HEK293 (cell line): ENCODE data around the gene UNC45B.

Experiments used
- CTCF ChIA-PET: fragments of 350-600 bp; formaldehyde crosslinking; extraction: SDS; loops from one replicate; lab custom pipeline; 2021; ENCODE audit warnings: antibody characterized with exemption; lab: Yijun Ruan, JAX
- POLR2A ChIA-PET: fragments of 300-600 bp; formaldehyde crosslinking; extraction: SDS; loops from one replicate; lab custom pipeline; 2020; ENCODE audit warnings: antibody characterized with exemption, inconsistent platforms; lab: Yijun Ruan, JAX
- H3K27ac ChIP-seq: fragments of 200-500 bp; sonication (Bioruptor generic); 2 replicates; pipeline ENCODE4 v1.5.1; 2014; ENCODE audit warnings: low read depth, low read length, control low read depth, inconsistent platforms; ENCODE audit errors: extremely low read depth
- H3K36me3 ChIP-seq, 2 experiments: fragments of 200-500 bp in 1 of 2; sonication (Bioruptor generic) in 1 of 2; 1 replicate in 1 of 2; 2 replicates in 1 of 2; pipeline ENCODE4 v1.5.1; 2014 to 2017; ENCODE audit warnings: inconsistent platforms in 2 of 2, low read length in 2 of 2; ENCODE audit not compliant: control insufficient read depth in 2 of 2, insufficient read depth in 1 of 2
- H3K4me1 ChIP-seq: fragments of 200-500 bp; sonication (Bioruptor generic); 2 replicates; pipeline ENCODE4 v1.5.1; 2014; ENCODE audit warnings: mild to moderate bottlenecking, low read length, inconsistent platforms; ENCODE audit not compliant: control insufficient read depth, insufficient read depth
- H3K4me3 ChIP-seq: 2 replicates; pipeline ENCODE4 v1.5.1; 2011; ENCODE audit warnings: low read depth, mild to moderate bottlenecking, control low read depth, low read length, moderate library complexity
- H3K9me3 ChIP-seq: fragments of 200-500 bp; sonication (Bioruptor generic); 2 replicates; pipeline ENCODE4 v1.5.1; 2014; ENCODE audit warnings: low read depth, low read length, inconsistent platforms; ENCODE audit not compliant: control insufficient read depth, insufficient read depth
- BCL11B ChIP-seq: fragments of 450-650 bp; formaldehyde crosslinking; IDR thresholded peaks from 2 replicates; pipeline ENCODE4 v1.5.1; 2016; ENCODE audit warnings: low read depth, missing biosample characterization, missing genetic modification characterization
- CTCF ChIP-seq: fragments of 450-650 bp; formaldehyde crosslinking; IDR thresholded peaks from 2 replicates; pipeline ENCODE4 v1.5.1; 2016; ENCODE audit warnings: missing biosample characterization, missing genetic modification characterization
- YY2 ChIP-seq: fragments of 450-650 bp; formaldehyde crosslinking; IDR thresholded peaks from 2 replicates; pipeline ENCODE4 v1.5.1; 2016; ENCODE audit warnings: missing biosample characterization, missing genetic modification characterization
- ZBTB1 ChIP-seq: fragments of 450-650 bp; formaldehyde crosslinking; IDR thresholded peaks from 2 replicates; pipeline ENCODE4 v1.5.1; 2016; ENCODE audit warnings: missing biosample characterization, missing genetic modification characterization
- ZBTB20 ChIP-seq: fragments of 450-650 bp; formaldehyde crosslinking; IDR thresholded peaks from 2 replicates; pipeline ENCODE4 v1.5.1; 2016; ENCODE audit warnings: missing biosample characterization, missing genetic modification characterization
- ZBTB6 ChIP-seq: fragments of 450-650 bp; formaldehyde crosslinking; IDR thresholded peaks from 2 replicates; pipeline ENCODE4 v1.5.1; 2017; ENCODE audit warnings: missing biosample characterization, missing genetic modification characterization
- ZEB2 ChIP-seq: fragments of 450-650 bp; formaldehyde crosslinking; IDR thresholded peaks from 2 replicates; pipeline ENCODE4 v1.5.1; 2016; ENCODE audit warnings: missing biosample characterization, missing genetic modification characterization
- ZFHX2 ChIP-seq: fragments of 450-650 bp; formaldehyde crosslinking; conservative IDR thresholded peaks from 2 replicates; pipeline ENCODE4 v1.5.1; 2016; ENCODE audit warnings: missing biosample characterization, missing genetic modification characterization
- ZFP3 ChIP-seq: fragments of 450-650 bp; formaldehyde crosslinking; IDR thresholded peaks from 2 replicates; pipeline ENCODE4 v1.5.1; 2016; ENCODE audit warnings: low read depth, missing biosample characterization, missing genetic modification characterization
- ZNF10 ChIP-seq: fragments of 450-650 bp; formaldehyde crosslinking; IDR thresholded peaks from 2 replicates; pipeline ENCODE4 v1.5.1; 2017; ENCODE audit warnings: missing biosample characterization, missing genetic modification characterization
- ZNF214 ChIP-seq: fragments of 450-650 bp; formaldehyde crosslinking; IDR thresholded peaks from 2 replicates; pipeline ENCODE4 v1.5.1; 2017; ENCODE audit warnings: missing biosample characterization, mild to moderate bottlenecking, missing genetic modification characterization, borderline replicate concordance
- ZNF248 ChIP-seq: fragments of 450-650 bp; formaldehyde crosslinking; IDR thresholded peaks from 2 replicates; pipeline ENCODE4 v1.5.1; 2017; ENCODE audit warnings: missing biosample characterization, missing genetic modification characterization
- ZNF266 ChIP-seq: fragments of 450-650 bp; formaldehyde crosslinking; IDR thresholded peaks from 2 replicates; pipeline ENCODE4 v1.5.1; 2016; ENCODE audit warnings: missing biosample characterization, missing genetic modification characterization, low read depth
- ZNF311 ChIP-seq: fragments of 450-650 bp; formaldehyde crosslinking; IDR thresholded peaks from 2 replicates; pipeline ENCODE4 v1.5.1; 2017; ENCODE audit warnings: missing biosample characterization, missing genetic modification characterization, borderline replicate concordance
- ZNF426 ChIP-seq: fragments of 450-650 bp; formaldehyde crosslinking; IDR thresholded peaks from 2 replicates; pipeline ENCODE4 v1.5.1; 2017; ENCODE audit warnings: missing biosample characterization, missing genetic modification characterization, mild to moderate bottlenecking, inconsistent platforms, moderate library complexity
- ZNF433 ChIP-seq: fragments of 450-650 bp; formaldehyde crosslinking; IDR thresholded peaks from 2 replicates; pipeline ENCODE4 v1.5.1; 2016; ENCODE audit warnings: missing biosample characterization, missing genetic modification characterization, low read depth
- ZNF473 ChIP-seq: fragments of 450-650 bp; formaldehyde crosslinking; IDR thresholded peaks from 2 replicates; pipeline ENCODE4 v1.5.1; 2017; ENCODE audit warnings: missing biosample characterization, missing genetic modification characterization
- ZNF48 ChIP-seq: fragments of 450-650 bp; formaldehyde crosslinking; IDR thresholded peaks from 2 replicates; pipeline ENCODE4 v1.5.1; 2016; ENCODE audit warnings: missing biosample characterization, missing genetic modification characterization
- ZNF514 ChIP-seq: fragments of 450-650 bp; formaldehyde crosslinking; IDR thresholded peaks from 2 replicates; pipeline ENCODE4 v1.5.1; 2016; ENCODE audit warnings: missing biosample characterization, missing genetic modification characterization
- ZNF530 ChIP-seq: fragments of 450-650 bp; formaldehyde crosslinking; IDR thresholded peaks from 2 replicates; pipeline ENCODE4 v1.5.1; 2016; ENCODE audit warnings: low read depth, missing biosample characterization, missing genetic modification characterization
- ZNF791 ChIP-seq: fragments of 450-650 bp; formaldehyde crosslinking; IDR thresholded peaks from 2 replicates; pipeline ENCODE4 v1.5.1; 2016; ENCODE audit warnings: missing biosample characterization, missing genetic modification characterization
- ZSCAN30 ChIP-seq: fragments of 450-650 bp; IDR thresholded peaks from 2 replicates; pipeline ENCODE4 v1.5.1; 2018; ENCODE audit warnings: missing biosample characterization, mild to moderate bottlenecking, missing genetic modification characterization, moderate library complexity
- TF ChIP-seq, protein P1 (sequence below): fragments of 450-650 bp; formaldehyde crosslinking; IDR thresholded peaks from 2 replicates; pipeline ENCODE4 v1.5.1; 2016; ENCODE audit warnings: missing biosample characterization, missing genetic modification characterization, borderline replicate concordance
- TF ChIP-seq, protein P2 (sequence below): fragments of 450-650 bp; formaldehyde crosslinking; IDR thresholded peaks from 2 replicates; pipeline ENCODE4; 2016; ENCODE audit warnings: missing biosample characterization, missing genetic modification characterization

Gene UNC45B

DNA sequence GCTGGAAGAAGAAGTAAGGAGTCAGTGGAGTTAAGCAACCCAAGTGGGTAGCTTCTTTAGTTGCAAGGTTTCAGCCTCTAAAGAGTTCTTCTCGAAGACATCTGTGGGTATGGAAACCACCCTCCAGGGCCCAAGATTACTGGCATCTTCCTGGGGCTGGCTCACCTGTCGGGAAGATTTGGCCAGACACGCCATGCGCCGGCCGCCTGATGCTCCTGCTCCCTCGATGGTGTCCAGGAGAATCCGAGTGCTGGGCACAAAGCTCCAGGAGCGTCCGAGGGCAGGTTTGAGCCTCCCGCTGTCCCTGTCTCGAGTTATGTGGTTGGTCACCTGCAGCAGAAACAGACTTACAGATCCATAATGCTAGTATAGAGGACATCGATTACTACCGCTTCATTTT is 46.6 kb upstream of the UNC45B start:
- POLR2A ChIA-PET: no interaction called here
- H3K36me3 ChIP-seq: peaks cover 29 to 71% of the 10 kb centered on the region in 2 experiments

GRCh38 chr17:35101725-35102124 is 45.9 kb upstream of the UNC45B start:
- H3K4me3 ChIP-seq: no peak overlapping the region
- H3K27ac ChIP-seq: no peak overlapping the region
- no peaks in the 10 kb centered on the region for H3K4me1 ChIP-seq
- H3K36me3 ChIP-seq: peaks cover 29 to 78% of the 10 kb centered on the region in 2 experiments
- no peaks in the 10 kb centered on the region for H3K9me3 ChIP-seq
- CTCF ChIA-PET: interaction anchor here (0.7 to 2.9 kb wide), 3 partner anchors 12 to 148 kb away, joined by 3 to 14 read pairs (median 4); no protein-coding TSS in a partner anchor
- TF ChIP-seq ZNF311 (tag by site-specific recombination): no peak
- TF ChIP-seq ZNF514 (tag by site-specific recombination): no peak
- TF ChIP-seq BCL11B (tag by site-specific recombination): no peak
- no peak for TF ChIP-seq ZNF473
- no peak for TF ChIP-seq ZSCAN30 (tag by site-specific recombination)
- TF ChIP-seq ZEB2 (tag by site-specific recombination): no peak
- TF ChIP-seq ZNF266 (tag by site-specific recombination): no peak
- no peak for TF ChIP-seq CTCF
- no peak for TF ChIP-seq ZBTB6 (tag by site-specific recombination)
- TF ChIP-seq ZFP3 (tag by site-specific recombination): no peak
- TF ChIP-seq ZNF433: no peak
- no peak for TF ChIP-seq ZNF530 (tag by site-specific recombination)
- no peak for TF ChIP-seq ZNF791 (tag by site-specific recombination)
- no peak for TF ChIP-seq ZBTB20
- TF ChIP-seq, protein P1, sequence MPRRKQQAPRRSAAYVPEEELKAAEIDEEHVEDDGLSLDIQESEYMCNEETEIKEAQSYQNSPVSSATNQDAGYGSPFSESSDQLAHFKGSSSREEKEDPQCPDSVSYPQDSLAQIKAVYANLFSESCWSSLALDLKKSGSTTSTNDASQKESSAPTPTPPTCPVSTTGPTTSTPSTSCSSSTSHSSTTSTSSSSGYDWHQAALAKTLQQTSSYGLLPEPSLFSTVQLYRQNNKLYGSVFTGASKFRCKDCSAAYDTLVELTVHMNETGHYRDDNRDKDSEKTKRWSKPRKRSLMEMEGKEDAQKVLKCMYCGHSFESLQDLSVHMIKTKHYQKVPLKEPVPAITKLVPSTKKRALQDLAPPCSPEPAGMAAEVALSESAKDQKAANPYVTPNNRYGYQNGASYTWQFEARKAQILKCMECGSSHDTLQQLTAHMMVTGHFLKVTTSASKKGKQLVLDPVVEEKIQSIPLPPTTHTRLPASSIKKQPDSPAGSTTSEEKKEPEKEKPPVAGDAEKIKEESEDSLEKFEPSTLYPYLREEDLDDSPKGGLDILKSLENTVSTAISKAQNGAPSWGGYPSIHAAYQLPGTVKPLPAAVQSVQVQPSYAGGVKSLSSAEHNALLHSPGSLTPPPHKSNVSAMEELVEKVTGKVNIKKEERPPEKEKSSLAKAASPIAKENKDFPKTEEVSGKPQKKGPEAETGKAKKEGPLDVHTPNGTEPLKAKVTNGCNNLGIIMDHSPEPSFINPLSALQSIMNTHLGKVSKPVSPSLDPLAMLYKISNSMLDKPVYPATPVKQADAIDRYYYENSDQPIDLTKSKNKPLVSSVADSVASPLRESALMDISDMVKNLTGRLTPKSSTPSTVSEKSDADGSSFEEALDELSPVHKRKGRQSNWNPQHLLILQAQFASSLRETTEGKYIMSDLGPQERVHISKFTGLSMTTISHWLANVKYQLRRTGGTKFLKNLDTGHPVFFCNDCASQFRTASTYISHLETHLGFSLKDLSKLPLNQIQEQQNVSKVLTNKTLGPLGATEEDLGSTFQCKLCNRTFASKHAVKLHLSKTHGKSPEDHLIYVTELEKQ: no peak
- TF ChIP-seq ZNF10: no peak
- TF ChIP-seq ZNF426: no peak
- POLR2A ChIA-PET: no interaction called here

More for the DNA sequence above, 46.6 kb upstream of the UNC45B start:
- no peaks in the 10 kb centered on the region for H3K4me1 ChIP-seq
- no peaks in the 10 kb centered on the region for H3K9me3 ChIP-seq
- H3K27ac ChIP-seq: no peak overlapping the region
- H3K4me3 ChIP-seq: no peak overlapping the region
- TF ChIP-seq ZNF214 (tag by site-specific recombination) (no peak), ZFHX2 (tag by site-specific recombination) (no peak), ZNF248 (tag by site-specific recombination) (no peak), ZNF473 (no peak), ZBTB1 (no peak), YY2 (no peak), ZNF48 (tag by site-specific recombination) (no peak)
- TF ChIP-seq, protein P2, sequence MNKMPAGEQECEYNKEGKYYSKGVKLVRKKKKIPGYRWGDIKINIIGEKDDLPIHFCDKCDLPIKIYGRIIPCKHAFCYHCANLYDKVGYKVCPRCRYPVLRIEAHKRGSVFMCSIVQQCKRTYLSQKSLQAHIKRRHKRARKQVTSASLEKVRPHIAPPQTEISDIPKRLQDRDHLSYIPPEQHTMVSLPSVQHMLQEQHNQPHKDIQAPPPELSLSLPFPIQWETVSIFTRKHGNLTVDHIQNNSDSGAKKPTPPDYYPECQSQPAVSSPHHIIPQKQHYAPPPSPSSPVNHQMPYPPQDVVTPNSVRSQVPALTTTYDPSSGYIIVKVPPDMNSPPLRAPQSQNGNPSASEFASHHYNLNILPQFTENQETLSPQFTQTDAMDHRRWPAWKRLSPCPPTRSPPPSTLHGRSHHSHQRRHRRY (tag by site-specific recombination): no peak
- TF ChIP-seq, all 188 proteins: peak for 0
- CTCF ChIA-PET: no interaction called here
